ENCODE data around the gene TMEM205.
"Not testable (repeated sequence)": the region's sequence is repeated elsewhere in the genome, so short reads cannot be mapped to it uniquely, and the experiment has no call there.

The TMEM205 gene

GRCh38 chr19:11346104-11346940 lies at the start of gene TMEM205, which contains the start of gene CCDC159:
TMEM205 (minus strand) TSS chr19:11346268; CDS start chr19:11345619, 649 bp downstream.
CCDC159 (plus strand) TSS chr19:11346519; CDS start chr19:11346607, 88 bp downstream.
- DNase-seq: peak; percentile 83 to 100 (median 98)

GRCh38 chr19:11390933-11391680 lies 45.0 kb upstream of the TMEM205 start:
- DNase-seq: no peak

GRCh38 chr19:11390359-11390758 lies 44.3 kb upstream of the TMEM205 start:
- no peak for DNase-seq

- DNase-seq: no peak
Measured at GRCh38 chr19:11387162-11388034, 41.3 kb upstream of the TMEM205 start.

GRCh38 chr19:11384778-11385129 lies 38.7 kb upstream of the TMEM205 start:
- DNase-seq: no peak

GRCh38 chr19:11383706-11384048 lies 37.6 kb upstream of the TMEM205 start:
- DNase-seq: no peak

GRCh38 chr19:11382898-11383705 lies 37.0 kb upstream of the TMEM205 start:
- peak in 5 of 58 donors; percentile 4 to 24 (median 11) for DNase-seq

GRCh38 chr19:11380653-11381537 lies 34.8 kb upstream of the TMEM205 start:
- DNase-seq: peak; percentile 65 to 97 (median 88)

- no peak for DNase-seq
Measured at GRCh38 chr19:11379857-11380350, 33.8 kb upstream of the TMEM205 start.

- DNase-seq: not testable (repeated sequence)
Measured at GRCh38 chr19:11379269-11379845, 33.3 kb upstream of the TMEM205 start.

GRCh38 chr19:11378319-11379189 lies 32.5 kb upstream of the TMEM205 start:
- peak in 36 of 58 donors; percentile 4 to 58 (median 22) for DNase-seq

- DNase-seq: no peak
Measured at GRCh38 chr19:11377756-11378155, 31.7 kb upstream of the TMEM205 start.

- peak in 15 of 58 donors; percentile 2 to 50 (median 10) for DNase-seq
Measured at GRCh38 chr19:11377237-11377636, 31.2 kb upstream of the TMEM205 start.

- peak in 32 of 58 donors; percentile 7 to 50 (median 34) for DNase-seq
Measured at GRCh38 chr19:11375143-11375948, 29.3 kb upstream of the TMEM205 start.

- peak; percentile 92 to 100 (median 99) for DNase-seq
Measured at GRCh38 chr19:11374433-11375142, 28.5 kb upstream of the TMEM205 start, which contains the start of gene SWSAP1. SWSAP1 (plus strand) TSS chr19:11374666; CDS start chr19:11374681, 15 bp downstream.

- DNase-seq: peak in 8 of 58 donors; percentile 9 to 81 (median 40)
Measured at GRCh38 chr19:11373885-11374432, 27.9 kb upstream of the TMEM205 start.
